Measurements from ENCODE around the gene PXMP4.

PXMP4 gene

GRCh38 chr20:33669873-33670640 is 50.1 kb downstream of the PXMP4 start:
- DNase-seq (ENCODE audit: low read depth), result no peak
- no peak for TF ChIP-seq CTCF (conservative IDR thresholded peaks at IDR 0.05; ENCODE audit: control insufficient read depth, insufficient read depth, low read depth, low read length)
- H3K4me3 ChIP-seq (ENCODE audit: control insufficient read depth, low read depth, low read length), result no peak overlapping the region

GRCh38 chr20:33669224-33669623 is 50.9 kb downstream of the PXMP4 start:
- TF ChIP-seq CTCF (conservative IDR thresholded peaks at IDR 0.05; ENCODE audit: control insufficient read depth, insufficient read depth, low read depth, low read length), result no peak
- DNase-seq (ENCODE audit: low read depth), result no peak

GRCh38 chr20:33668466-33669155 is 51.5 kb downstream of the PXMP4 start:
- no peak for DNase-seq (ENCODE audit: low read depth)
- no peak for TF ChIP-seq CTCF (conservative IDR thresholded peaks at IDR 0.05; ENCODE audit: control insufficient read depth, insufficient read depth, low read depth, low read length)
- no peak overlapping the region for H3K4me3 ChIP-seq (ENCODE audit: control insufficient read depth, low read depth, low read length)

More at GRCh38 chr20:33669224-33669623, 50.9 kb downstream of the PXMP4 start:
- no peak overlapping the region for H3K4me3 ChIP-seq (ENCODE audit: control insufficient read depth, low read depth, low read length)

GRCh38 chr20:33667676-33668465 is 52.2 kb downstream of the PXMP4 start:
- peak; percentile 79 for DNase-seq (ENCODE audit: low read depth)
- TF ChIP-seq CTCF (conservative IDR thresholded peaks at IDR 0.05; ENCODE audit: control insufficient read depth, insufficient read depth, low read depth, low read length), result peak; percentile 70

GRCh38 chr20:33667245-33667675 is 52.9 kb downstream of the PXMP4 start:
- peak overlapping the region; percentile 45 for H3K4me3 ChIP-seq (ENCODE audit: control insufficient read depth, low read depth, low read length)
- TF ChIP-seq CTCF (conservative IDR thresholded peaks at IDR 0.05; ENCODE audit: control insufficient read depth, insufficient read depth, low read depth, low read length), result no peak
- no peak for DNase-seq (ENCODE audit: low read depth)

More at GRCh38 chr20:33667676-33668465, 52.2 kb downstream of the PXMP4 start:
- peak overlapping the region; percentile 45 for H3K4me3 ChIP-seq (ENCODE audit: control insufficient read depth, low read depth, low read length)
